NB4 (cell line): ENCODE data around the gene SLC9C1.

ENCODE experiments used
- DNase-seq: peaks from one replicate; pipeline ENCODE4 v3.0.0; 2010; ENCODE audit warnings: low read depth
- H3K4me3 ChIP-seq: one replicate; pipeline ENCODE4 v1.5.1; 2011; ENCODE audit warnings: mild to moderate bottlenecking, low read depth, low read length, moderate library complexity
- CTCF ChIP-seq: IDR thresholded peaks from one replicate; pipeline ENCODE4 v1.5.1; 2012; ENCODE audit warnings: low read depth, low read length
- MAX ChIP-seq: IDR thresholded peaks from 2 replicates; pipeline ENCODE4 v1.6.1; 2011; ENCODE audit warnings: low read depth, low read length
- MYC ChIP-seq: IDR thresholded peaks from 2 replicates; pipeline ENCODE4 v1.6.1; 2011; ENCODE audit warnings: low read depth, low read length
- POLR2A ChIP-seq: IDR thresholded peaks from 2 replicates; pipeline ENCODE4 v1.6.1; 2011; ENCODE audit warnings: mild to moderate bottlenecking; ENCODE audit not compliant: insufficient read length; ENCODE audit errors: extremely low read depth

SLC9C1 gene

GRCh38 chr3:112117415-112117814, 176.6 kb downstream of the SLC9C1 start:
- TF ChIP-seq POLR2A = no peak
- TF ChIP-seq MAX = no peak
- TF ChIP-seq MYC = no peak
- TF ChIP-seq CTCF = no peak
- H3K4me3 ChIP-seq = no peak overlapping the region
- no peak for DNase-seq

GRCh38 chr3:112116748-112117186, 177.2 kb downstream of the SLC9C1 start:
- TF ChIP-seq MAX = no peak
- no peak for TF ChIP-seq POLR2A
- no peak for TF ChIP-seq CTCF
- no peak for DNase-seq
- no peak overlapping the region for H3K4me3 ChIP-seq

- no peak overlapping the region for H3K4me3 ChIP-seq
- no peak for DNase-seq
- no peak for TF ChIP-seq MAX
- no peak for TF ChIP-seq CTCF
- no peak for TF ChIP-seq MYC
- no peak for TF ChIP-seq POLR2A
Observed at GRCh38 chr3:112115806-112116383, 178.1 kb downstream of the SLC9C1 start.

GRCh38 chr3:112115161-112115739, 178.8 kb downstream of the SLC9C1 start:
- no peak for TF ChIP-seq MYC
- TF ChIP-seq CTCF = no peak
- no peak for TF ChIP-seq MAX
- no peak for TF ChIP-seq POLR2A
- H3K4me3 ChIP-seq = no peak overlapping the region
- DNase-seq = no peak

- no peak for DNase-seq
- H3K4me3 ChIP-seq = no peak overlapping the region
- TF ChIP-seq CTCF = no peak
- no peak for TF ChIP-seq POLR2A
- no peak for TF ChIP-seq MAX
- no peak for TF ChIP-seq MYC
Observed at GRCh38 chr3:112114576-112115160, 179.3 kb downstream of the SLC9C1 start.
